GM12878 (cell line): Measurements from ENCODE around the gene RFC1.

Source experiments
- BHLHE40 ChIP-seq, 2 experiments: fragments of 450-650 bp in 1 of 2; IDR thresholded peaks; 2 replicates each; pipeline ENCODE4 v1.6.1; 2011 to 2017; ENCODE audit warnings: low read depth in 2 of 2, borderline replicate concordance in 1 of 2, improper control_type of control experiment in 1 of 2, low read length in 1 of 2, mild to moderate bottlenecking in 1 of 2
- CEBPB ChIP-seq, 2 experiments: fragments of 150-350 bp in 1 of 2; IDR thresholded peaks; 2 replicates each; pipeline ENCODE4 v1.6.1; 2012 to 2014; ENCODE audit warnings: low read depth in 2 of 2, low read length in 2 of 2, borderline replicate concordance in 1 of 2, inconsistent platforms in 1 of 2
- CREM ChIP-seq: IDR thresholded peaks from 2 replicates; pipeline ENCODE4 v1.6.1; 2014; ENCODE audit warnings: antibody characterized with exemption, low read depth
- CTCF ChIP-seq, 3 experiments: IDR thresholded peaks in 2 of 3; conservative IDR thresholded peaks in 1 of 3; 2 replicates each; pipeline ENCODE4 v1.5.1; 2011; ENCODE audit warnings: low read depth in 3 of 3, low read length in 3 of 3, mild to moderate bottlenecking in 3 of 3, control low read depth in 2 of 3, moderate library complexity in 2 of 3, inconsistent platforms in 1 of 3, mixed read lengths in 1 of 3; ENCODE audit not compliant: control insufficient read depth in 2 of 3, insufficient read depth in 1 of 3; ENCODE audit errors: extremely low read depth in 1 of 3
- EZH2 ChIP-seq: IDR thresholded peaks from 2 replicates; pipeline ENCODE4 v1.6.1; 2012; ENCODE audit warnings: low read depth, mild to moderate bottlenecking, control low read depth, inconsistent platforms, low read length, borderline replicate concordance; ENCODE audit not compliant: control insufficient read depth
- MEF2A ChIP-seq: IDR thresholded peaks from 2 replicates; pipeline ENCODE4 v1.6.1; 2011; ENCODE audit warnings: low read depth, mild to moderate bottlenecking, low read length, moderate library complexity; ENCODE audit not compliant: insufficient read depth
- NFYB ChIP-seq: IDR thresholded peaks from 2 replicates; pipeline ENCODE4 v1.6.1; 2011; ENCODE audit warnings: low read depth, mild to moderate bottlenecking, low read length, improper control_type of control experiment, moderate library complexity; ENCODE audit not compliant: insufficient read depth
- POLR2A ChIP-seq: IDR thresholded peaks from 2 replicates; pipeline ENCODE4 v1.6.1; 2011; ENCODE audit warnings: low read depth, mild to moderate bottlenecking, low read length
- POLR2AphosphoS5 ChIP-seq: IDR thresholded peaks from 2 replicates; pipeline ENCODE4 v1.6.1; 2011; ENCODE audit warnings: mild to moderate bottlenecking, low read length, inconsistent platforms
- TAF1 ChIP-seq: IDR thresholded peaks from 2 replicates; pipeline ENCODE4 v1.6.1; 2011; ENCODE audit warnings: mild to moderate bottlenecking, low read depth, low read length, borderline replicate concordance
- TBL1XR1 ChIP-seq: IDR thresholded peaks from 2 replicates; pipeline ENCODE4 v1.6.1; 2012; ENCODE audit warnings: low read depth, low read length, improper control_type of control experiment
- ZBED1 ChIP-seq: IDR thresholded peaks from 2 replicates; pipeline ENCODE4 v1.6.1; 2016; ENCODE audit warnings: borderline replicate concordance
- ZNF24 ChIP-seq: fragments of 450-650 bp; IDR thresholded peaks from 2 replicates; pipeline ENCODE4 v1.6.1; 2017; ENCODE audit warnings: antibody characterized with exemption, mild to moderate bottlenecking

- TF ChIP-seq TAF1 (no peak), CEBPB (IDR thresholded peaks at IDR 0.05; ENCODE audit: borderline replicate concordance in 1 of 2, low read depth in 2 of 2, low read length in 2 of 2) (no peak), CTCF (IDR thresholded peaks at IDR 0.05 in 2 of 3, conservative IDR thresholded peaks at IDR 0.05 in 1 of 3; ENCODE audit: control insufficient read depth in 2 of 3, extremely low read depth in 1 of 3, insufficient read depth in 1 of 3, low read depth in 3 of 3, low read length in 3 of 3) (no peak), POLR2AphosphoS5 (no peak), ZBED1 (no peak), EZH2 (no peak), BHLHE40 (IDR thresholded peaks at IDR 0.05; ENCODE audit: borderline replicate concordance in 1 of 2, low read depth in 2 of 2, low read length in 1 of 2) (no peak), NFYB (no peak), POLR2A (no peak), CREM (no peak), TBL1XR1 (no peak), MEF2A (no peak), ZNF24 (no peak)
Observed at GRCh38 chr4:39274503-39274902, 91.7 kb downstream of the RFC1 start.
